ENCODE data around the gene HOXD10.
A peak's percentile ranks its signal among the peaks of the same experiment; 100 is the strongest.

HOXD10 gene

DNA sequence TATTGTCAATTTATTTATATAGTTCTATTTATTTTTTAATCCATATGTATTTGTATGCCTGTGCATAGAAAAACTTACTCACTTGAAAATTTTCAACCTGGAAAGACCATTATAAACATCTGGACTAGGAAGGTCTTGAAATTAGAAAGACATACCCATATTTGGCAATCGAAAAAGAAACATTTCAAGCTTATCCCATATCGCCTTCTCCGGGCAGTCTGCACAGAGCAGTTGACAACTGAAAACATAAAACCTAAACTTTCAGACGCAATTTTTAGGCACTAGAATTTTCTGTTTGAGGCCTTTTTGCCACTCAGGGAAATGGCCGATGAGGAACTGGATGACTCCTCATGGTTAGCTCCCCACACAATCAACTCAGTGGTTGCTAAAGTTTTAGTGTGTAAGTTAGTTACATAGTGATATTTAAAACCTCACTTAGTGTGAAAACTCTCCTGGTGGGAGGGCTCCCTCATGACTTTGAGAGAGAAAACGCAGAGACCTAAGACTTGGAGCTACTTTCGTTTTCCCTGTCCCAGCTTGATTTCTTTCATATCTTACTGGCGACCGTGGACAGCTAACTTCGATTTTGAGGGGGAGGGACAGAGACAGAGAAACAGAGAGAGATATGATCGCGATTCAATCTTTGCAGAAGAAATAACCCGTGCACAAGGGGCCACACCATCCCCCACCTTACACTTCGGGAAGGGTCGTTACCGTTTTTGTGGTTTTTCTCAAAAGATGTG is 20.2 kb upstream of the HOXD10 start:
- no peak for DNase-seq

DNA sequence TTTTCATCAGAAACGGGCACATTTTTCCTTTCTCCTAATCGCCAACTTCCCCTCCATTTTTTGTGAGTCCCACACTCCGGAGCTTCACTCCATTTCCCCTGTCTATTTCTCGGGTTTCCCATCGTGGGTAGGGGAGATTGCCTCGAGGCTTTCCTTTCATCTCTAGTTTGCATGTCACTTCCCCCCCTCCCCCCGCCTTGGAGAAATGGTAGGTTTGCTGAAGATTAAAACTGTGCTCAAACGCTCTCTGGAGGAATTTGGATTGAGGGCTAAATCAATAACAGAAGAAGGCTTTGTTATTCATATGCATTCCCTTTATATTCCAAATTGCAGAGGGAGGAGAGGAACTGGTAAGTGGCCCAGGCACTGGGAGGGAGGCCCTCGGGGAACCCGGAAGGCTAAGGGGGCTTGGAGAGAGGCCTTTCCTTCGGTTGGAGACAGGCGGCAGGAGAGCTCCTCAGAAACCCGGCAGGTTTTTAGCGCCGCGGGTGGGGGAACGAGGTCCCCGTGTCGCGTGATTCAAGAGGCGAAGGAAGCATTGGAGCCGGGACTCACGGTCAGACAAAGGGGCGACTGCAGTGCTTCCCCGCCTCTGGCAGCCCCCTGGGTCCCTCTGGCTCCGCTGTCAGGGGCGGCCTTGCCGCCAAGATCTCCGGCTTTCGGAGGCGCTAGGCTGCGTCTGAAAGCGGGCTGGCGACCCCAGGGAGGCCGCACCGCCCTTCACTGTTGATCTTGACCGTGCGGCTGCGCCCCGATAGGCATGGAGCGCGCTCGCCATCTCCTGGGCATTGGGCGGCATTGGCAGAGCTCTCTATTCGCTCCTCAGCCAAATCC is 19.4 kb upstream of the HOXD10 start:
- peak; percentile 66 for DNase-seq

DNA sequence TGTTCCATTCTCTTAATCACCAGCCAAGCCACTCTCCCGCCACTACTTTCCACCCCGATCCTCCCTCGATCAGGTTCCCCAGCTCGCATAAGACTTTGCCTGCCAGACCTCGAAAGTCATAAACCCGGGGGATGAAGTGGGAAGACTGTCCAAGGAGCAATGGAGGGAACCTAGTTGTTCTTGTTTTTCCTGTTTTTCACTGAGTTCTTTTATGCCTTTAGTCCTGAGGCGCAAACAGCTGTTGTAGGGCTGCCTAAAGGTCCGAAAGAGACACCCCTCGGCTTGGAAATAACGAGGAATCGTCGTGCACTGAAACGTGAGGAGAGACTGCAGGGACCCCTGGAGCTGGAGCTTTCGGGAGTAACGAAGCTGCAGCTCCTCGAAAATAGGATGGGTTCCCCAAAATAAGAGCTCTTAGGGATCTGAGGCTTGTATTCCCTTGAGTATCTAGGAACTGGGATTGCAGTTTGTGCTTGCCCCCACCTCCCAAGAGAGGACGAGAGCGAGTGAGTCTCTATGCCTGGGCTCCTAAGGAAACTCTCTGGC is 18.7 kb upstream of the HOXD10 start:
- no peak for DNase-seq

DNA sequence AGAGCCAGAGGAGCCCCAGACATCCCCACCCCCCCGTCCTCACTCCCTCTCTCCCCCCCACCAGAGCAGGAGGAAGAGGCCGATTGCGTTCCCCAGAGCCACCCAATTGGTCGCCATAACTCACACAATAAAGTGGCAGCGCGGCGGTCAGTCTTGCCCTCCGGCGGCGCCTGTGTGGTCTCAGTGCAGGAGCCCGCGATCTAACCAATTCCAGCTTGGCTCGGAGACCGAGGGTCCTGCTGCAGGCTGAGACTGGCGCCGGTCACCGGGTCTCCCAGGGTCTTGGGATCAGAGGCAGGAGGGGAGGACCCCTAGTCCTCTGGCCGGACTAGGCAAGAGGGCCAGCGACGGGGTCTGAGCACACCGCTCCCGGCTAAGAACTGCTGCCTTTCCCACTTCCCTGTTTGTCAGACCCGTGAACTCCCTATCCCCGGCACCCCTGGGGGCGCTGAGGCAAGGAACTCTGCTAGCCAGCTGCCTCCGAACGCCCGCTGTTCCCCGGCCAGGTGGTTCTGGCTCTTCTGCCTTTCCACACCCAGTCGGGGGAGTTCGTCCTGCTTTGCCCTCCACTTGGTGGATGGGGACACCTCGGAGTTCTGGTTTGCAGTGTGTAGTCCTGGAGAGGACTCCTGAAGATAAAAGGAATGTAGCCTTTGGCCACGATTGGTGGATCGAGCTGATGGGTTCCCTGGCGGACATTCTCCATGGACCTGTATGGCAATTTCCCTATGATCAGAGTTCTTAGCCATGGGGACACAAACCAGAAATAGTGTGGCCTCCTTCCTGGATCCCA is 18.0 kb upstream of the HOXD10 start:
- no peak for DNase-seq

DNA sequence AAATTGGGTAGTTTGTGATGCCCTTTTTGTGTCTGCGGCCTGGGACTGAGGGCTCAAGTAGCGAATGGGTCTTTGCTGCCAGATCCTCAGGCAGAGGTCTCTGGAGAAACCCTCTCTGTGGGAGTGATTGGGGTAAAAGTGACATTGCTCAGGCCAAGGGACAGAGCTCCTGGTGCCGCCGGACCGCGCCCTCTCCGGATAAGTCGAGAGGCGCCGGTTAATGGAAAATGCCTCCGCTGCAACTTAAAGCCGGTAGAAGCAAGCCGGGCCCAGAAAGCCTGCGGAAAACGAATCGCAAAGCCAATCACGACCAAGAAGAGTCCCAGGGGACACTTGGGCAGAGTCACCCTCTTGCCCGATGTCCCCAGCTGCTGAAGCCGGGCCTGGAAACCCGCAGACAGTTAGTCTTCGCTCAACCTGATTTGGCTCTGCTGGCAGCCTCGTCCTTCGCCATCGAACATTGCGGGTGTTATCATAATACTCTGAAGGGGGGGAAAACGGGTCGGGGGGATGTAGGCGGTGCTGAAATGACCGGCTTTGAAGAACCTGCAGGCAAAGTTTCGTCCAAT is 17.3 kb upstream of the HOXD10 start:
- DNase-seq: no peak

DNA sequence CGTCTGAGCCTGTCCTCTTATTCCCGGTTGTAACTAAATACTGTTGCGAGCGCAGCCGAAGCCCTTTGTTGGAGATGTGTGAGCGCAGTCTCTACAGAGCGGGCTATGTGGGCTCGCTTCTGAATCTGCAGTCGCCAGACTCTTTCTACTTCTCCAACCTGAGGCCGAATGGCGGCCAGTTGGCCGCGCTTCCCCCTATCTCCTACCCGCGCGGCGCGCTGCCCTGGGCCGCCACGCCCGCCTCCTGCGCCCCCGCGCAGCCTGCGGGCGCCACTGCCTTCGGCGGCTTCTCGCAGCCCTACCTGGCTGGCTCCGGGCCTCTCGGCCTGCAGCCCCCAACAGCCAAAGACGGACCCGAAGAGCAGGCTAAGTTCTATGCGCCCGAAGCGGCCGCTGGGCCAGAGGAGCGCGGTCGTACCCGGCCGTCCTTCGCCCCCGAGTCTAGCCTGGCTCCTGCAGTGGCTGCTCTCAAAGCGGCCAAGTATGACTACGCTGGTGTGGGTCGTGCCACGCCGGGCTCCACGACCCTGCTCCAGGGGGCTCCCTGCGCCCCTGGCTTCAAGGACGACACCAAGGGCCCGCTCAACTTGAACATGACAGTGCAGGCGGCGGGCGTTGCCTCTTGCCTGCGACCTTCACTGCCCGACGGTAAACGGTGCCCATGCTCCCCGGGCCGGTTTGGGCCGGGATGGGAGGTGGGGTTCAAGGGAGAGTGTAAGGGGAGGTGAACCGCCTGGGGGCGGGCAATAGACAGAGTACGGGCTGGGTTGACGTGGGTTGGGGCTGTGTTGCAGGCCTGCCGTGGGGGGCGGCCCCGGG is 16.6 kb upstream of the HOXD10 start, which contains the start of gene HOXD12:
Gene HOXD12 (plus strand): TSS at position 68 of the 819 bp plus-strand sequence. CDS start 7 bp downstream, at position 75.
- no peak for DNase-seq

DNA sequence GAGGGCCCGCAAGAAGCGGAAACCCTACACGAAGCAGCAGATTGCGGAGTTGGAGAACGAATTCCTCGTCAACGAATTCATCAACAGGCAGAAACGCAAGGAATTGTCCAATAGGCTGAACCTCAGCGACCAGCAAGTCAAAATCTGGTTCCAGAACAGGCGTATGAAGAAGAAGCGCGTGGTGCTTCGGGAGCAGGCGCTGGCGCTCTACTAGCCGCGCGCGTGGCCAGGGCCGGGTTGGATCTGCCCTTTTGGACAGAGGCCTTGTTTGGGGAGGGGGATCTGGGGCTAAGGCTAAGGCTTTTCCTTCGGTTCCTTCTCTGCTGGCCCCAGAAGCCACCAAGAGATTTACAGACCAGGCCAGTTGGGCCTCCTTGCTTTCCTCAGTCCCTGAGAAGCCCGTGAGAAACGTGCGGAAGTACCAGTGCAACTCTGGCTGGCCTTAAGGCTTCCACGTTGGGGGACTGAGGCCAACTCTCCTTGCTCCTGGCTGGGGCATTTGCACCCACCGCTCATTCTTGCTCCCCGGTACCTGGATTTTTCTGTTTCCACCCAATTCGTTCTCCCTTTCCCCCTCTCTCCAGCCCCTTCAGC is 15.9 kb upstream of the HOXD10 start:
- DNase-seq: no peak

DNA sequence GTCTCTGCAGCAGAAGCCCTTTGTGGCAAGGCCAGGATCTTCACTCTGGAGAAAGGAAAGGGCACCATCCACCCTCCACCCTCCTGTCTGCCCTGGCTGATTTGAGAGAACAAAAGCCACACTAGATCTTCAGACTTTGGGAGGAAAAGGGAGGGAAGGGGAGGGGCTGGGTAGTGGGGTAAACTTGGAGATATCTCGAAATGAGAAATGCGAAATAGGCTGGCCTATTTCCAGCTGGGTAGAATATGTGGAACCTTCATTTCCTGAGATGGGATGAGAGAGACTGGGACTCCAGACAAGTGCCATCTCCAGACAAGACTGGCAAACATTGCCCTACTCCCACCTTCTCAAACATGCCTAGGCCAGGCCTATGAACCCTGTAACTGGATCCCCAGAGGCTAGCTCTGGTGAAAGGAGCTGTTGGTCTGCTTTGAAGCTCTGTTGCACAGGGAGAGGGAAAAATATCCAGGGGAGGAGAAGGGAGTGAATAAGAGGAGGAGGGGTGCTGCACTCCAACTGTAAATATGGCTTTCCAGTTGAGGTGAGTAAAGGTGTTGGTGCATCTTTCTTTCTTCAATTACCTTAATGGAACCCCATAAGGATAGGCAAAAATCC is 15.3 kb upstream of the HOXD10 start:
- no peak for DNase-seq

DNA sequence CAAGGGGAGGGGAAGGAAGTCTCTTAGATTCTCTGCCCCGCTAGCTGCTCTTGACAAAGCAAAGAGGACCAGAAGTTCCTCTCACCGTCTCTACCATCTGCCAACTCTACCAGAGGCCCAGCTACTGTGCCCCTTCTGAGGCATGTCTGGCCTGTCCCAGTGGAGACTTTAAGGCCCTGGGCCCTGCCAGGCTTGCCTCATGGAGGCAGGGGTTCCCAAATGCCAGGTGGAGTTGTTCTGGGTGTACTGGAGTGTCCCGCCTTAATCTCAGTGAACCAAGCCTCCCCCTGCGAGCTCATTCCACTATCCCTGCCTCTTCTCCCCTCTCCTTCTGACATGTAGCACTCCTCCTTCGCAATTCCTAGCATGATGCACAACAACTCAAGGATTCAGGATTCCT is 14.7 kb upstream of the HOXD10 start:
- no peak for DNase-seq

DNA sequence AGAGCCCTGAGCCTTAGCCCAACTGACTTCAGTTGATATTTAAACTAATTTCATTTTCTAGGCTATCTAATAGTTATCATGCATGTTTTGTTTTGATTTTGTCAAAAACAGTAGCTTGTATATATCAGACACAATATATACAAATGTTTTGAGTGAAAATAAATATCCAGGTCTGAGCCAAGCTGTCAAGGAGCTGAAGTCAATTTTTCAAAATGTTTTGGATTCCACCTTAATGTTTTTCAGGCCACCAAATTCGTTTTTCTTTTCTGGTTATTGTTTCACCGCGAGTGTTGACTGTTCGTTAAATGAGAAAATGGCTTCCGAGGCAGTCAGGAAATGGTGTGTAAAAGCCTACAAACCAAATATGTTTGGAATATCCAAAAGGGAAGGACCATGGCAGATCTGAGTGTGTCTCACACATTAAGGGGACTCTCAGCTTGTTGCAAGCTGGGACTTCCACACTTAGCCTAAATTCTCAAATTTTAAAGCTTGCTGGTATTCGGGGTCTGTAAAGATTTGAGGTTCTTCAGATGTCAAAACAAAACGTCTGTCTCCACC is 14.2 kb upstream of the HOXD10 start:
- DNase-seq: no peak

DNA sequence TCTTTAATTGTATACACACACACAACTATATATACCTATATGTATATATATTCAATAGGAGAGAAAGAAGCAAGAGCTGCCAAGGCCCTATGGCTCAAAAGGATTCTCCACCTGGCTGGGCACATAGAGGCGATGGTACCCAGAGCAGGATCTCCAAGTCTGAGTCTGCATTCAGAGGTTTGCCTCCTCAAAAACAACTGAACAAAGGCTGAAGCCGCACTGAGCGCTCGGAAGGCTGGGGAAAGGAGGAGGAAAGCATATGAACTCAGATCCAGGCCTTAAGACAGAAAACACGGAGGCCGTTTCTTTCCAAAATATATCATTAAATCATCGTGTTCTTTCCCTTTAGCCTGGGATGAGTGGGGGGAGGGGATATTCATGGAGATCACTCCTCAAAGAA is 13.4 kb upstream of the HOXD10 start:
- no peak for DNase-seq

DNA sequence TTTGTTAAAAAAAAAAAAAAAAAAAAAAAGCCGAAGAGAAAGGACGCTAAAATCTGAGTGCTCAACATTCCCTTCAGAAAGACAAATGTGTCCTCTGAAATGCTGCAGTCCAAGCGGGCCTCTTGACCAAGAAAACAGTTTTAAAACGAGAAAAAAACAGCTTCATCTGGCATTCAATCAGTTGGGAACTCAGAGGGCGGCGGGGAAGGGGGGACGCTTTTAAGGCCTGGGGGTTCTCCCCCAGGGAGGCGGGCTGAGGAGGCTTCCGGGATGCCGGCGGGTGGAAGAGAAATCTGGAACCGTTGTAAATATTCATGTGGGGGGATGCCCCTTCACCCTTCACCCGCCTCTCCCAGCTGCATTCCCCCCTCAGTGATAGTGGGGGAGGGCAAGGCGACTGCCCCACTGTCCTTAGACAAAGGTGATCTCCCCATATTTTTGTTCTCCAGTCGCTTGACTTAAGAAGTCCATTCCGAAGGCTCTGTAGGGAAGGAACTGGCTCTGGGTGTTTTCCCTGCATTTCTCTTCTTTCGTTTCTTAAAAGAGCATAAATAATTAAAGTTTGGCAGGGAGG is 12.7 kb upstream of the HOXD10 start:
- no peak for DNase-seq

DNA sequence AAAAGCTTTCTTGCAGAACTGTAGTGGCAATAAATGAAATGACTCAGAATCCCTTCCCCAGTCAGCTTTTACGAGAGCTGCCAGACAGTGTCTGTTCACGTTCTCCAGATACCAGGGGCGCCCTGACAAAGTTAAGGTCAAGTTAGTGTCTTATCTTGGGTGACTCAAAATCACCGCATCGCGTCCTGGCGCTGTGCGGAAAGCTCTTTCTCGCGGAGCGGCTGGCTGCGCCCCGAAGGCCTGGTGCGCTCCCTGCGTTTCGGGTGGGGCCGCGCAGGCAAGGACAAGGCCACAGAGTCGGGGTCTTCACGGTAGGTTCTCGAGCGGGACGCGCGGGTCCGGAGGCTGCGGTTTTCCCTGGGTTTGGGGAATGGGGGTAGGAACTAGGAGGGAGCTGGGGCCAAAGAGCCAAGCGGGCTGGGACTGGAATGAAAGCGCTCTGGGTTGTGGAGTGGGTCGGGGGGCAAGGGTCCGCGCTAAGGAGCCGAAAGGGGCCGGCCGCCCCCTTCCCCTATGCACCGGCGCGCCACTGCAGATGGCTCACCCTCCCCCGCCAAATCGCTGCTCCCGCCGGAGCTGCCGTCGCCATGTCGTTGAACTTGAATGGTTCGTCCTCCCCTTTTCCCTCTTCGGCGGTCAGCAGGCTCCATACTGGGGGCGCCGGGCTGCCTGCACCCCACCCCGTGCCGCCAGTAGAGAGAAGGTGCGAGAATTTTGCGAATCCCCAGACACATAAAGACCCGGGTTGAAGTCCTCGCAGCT is 12.1 kb upstream of the HOXD10 start:
- no peak for DNase-seq

DNA sequence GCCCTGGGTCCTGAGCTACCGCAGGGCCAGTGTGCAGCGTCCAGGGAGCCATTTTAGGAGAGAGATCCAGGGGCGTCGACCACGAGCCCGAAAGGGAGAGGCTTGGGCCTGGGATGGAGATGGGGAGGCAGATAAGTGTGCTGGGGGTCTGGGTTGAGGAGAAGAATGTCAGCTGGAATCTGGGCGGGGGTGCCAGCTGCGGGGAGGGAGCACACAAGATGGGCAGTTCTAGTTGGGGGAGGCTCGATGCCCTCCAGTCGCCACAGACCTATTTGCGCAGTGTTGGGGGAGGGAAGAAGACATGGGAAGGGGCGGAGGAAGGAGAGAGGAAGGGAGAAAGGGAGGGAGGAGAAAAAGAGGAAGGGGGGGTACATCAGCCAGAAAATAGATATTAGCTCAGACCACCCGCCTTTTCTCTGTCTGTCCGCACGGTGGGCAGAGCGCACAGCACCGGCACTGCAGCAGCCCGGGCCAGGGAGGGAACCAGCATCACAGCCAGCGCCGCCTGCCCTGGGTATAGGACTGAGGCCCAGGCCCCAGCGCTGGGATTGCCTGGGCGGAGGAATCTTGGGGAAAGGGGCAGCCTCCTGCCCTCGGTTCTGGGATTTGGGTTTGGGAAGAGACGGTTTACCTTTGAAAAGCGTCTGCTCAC is 11.4 kb upstream of the HOXD10 start:
- DNase-seq: no peak

DNA sequence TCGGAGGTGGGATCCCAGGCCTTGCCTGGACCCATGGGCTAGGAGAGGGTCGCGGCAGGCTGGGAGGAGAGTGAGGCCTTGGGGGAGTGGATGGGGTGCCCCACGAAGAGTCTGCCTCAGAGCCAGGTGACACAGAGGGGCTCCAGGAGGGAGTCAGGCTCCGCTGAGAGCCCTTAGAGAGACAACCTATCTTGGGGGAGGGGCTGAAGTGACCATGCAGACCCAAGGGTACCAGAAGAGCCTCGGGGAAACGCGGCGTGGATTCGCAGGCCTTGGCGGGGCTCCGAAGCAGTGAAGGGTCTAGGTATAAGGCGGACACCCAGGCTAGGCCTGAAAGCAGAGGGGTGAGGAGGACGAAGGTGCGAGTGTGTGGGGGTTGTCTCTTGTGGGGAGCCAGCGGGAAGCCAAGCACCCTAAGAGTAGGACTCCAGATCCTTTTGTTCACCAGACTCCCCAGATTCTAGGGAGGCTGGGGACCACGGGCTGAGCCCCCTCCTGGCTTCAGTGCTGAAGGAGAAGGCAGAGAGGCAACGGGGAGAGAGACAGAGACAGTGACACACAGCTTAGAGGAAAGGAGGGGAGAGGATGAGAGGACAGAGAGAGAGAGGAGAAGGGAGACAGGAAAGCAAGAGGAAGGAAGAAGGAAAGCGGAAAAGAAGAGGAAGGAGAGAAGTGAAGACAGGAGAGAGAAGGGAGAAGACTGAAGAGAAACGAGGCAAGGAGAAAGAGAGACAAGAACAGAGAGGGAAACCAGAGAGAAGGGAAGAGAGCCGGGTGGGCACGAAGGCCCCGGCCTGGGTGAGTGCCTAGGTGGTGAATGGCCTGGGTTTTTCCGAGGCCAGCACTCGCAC is 10.6 kb upstream of the HOXD10 start:
- no peak for DNase-seq

DNA sequence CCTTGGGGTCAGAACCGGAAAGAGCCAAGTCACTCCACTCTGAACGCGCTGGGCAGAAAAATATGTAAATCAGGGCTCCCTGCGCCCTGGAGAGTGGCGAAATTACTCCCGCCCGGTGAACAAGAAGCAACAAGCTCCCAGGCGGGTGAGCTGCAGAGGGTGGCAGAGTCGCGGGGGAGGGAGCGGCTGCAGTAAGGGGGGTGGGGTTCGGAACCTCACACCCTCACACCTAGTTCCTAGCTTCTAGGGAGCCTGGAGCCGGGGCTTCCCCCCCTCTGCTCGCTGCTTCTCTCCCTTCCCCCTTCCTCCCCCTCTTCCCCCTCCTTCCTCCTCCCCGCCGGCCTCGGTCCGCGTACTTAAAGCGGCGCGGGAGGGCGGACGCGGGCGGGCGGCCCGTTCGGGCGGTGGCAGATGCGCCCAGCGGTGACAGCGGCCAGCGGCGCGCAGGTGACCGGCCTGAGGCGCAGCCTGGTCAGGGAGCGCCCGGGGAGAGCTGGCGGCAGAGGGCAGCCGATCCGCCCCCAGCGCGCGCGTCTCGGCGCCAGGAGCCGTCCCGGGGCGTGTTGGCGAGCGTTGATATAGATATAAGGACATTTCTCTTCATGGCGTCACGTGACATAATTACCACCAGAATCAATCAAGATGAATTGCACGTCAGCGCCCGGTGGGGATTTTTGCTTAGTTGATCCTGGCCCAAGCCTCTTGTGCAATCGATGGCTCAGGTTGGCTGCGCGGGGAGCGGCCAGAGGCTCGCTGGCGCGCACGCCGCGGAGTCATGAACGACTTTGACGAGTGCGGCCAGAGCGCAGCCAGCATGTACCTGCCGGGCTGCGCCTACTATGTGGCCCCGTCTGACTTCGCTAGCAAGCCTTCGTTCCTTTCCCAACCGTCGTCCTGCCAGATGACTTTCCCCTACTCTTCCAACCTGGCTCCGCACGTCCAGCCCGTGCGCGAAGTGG is 9.7 kb upstream of the HOXD10 start, which contains the start of gene HOXD11:
Gene HOXD11 (plus strand): TSS at position 700 of the 959 bp plus-strand sequence. CDS start 76 bp downstream, at position 776.
- DNase-seq: no peak

Measured in CD4-positive, alpha-beta T cell treated with Interleukin-17A for 4 hours (primary cell).